GM18870 (cell line): Measurements from ENCODE around the gene THOC6.

Experiments
- ATAC-seq: cut with Tn5 transposase; IDR thresholded peaks from one replicate; pipeline ENCODE4 v1.9.1; 2021; ENCODE audit warnings: moderate library complexity; ENCODE audit not compliant: unreplicated experiment

Gene THOC6

DNA sequence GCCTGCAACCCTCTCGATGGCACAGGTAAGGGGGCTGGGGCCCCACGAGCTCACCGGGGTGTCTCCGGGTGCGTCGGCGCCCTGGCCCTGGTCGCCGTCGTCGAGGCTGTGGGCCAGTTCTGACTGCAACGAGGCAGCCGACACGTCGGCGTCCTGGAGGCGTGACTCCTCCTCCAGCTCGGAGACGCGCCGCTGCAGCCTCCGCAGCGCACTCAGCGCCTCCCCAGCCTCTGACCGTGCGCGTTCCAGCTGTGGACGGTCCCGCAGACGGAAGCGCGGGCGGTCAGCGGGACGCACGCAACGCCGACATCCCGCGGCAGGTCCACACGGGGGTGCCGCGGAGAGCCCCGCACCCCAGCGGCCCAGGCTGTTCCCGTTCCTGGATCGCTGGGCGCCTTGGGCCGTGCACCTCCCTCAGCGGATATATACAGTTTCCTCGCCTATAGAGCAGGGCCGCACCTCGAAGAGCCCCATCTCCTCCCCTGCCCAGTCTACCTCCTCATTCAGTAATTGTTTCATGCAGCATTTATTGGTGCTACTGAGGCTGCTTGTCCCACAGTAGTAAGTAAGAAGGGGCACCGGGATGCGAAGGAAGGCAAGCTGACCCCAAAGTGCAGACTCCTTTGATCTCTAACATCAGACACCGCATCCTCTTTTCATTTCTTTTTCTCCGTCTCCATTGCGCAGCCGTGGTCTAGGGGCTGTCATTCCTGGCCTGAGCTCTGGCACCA, 5.8 kb downstream of the THOC6 start:
- ATAC-seq, result no peak

DNA sequence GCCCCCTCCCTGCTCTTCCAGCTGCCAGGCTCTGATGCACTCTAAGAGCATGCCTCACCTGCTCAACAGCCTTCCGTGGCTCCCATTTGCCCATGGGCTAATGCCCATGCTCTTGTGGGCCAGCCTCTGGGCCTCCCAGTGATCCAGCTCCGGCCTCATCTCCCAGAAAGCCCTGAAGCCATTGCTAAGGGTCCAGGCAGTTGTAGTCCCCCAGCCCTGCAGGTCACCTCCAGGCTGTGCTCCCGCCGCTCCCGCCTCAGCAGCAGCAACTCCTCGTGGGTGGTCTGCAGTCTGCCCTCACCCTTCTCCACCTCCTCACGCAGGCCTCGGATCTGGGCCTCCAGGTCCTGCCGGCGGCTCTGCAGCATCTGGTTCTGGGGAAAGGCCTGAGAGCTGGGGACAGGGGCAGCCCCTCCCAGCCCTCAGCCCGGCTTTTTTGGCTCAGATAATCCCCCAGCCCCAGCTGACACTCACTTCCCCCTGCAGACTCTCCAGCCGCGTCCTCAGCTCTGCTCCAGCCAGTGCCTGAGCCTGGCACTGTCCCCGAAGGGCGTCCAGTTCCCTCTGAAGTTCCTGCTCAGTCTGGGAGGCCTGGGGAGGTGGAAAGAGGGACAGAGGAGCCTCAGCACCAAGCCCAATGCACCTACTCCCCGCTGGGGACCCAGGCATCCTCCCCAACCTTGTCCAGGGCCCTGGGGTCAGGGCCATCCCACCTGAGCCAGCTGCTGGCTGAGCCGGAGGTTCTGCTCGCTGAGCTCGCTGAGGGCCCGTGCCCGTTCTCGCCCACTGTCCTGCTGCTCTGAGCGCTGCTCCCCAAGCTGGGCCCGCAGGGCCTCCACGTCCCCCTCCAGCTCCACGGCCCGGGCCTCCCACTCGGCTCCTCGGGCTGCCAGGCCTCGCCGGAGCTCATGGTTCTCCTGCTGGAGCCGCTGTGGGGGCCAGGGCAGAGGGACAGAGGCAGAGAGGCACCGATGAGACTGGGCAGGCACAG, 6.7 kb downstream of the THOC6 start:
- no peak for ATAC-seq

DNA sequence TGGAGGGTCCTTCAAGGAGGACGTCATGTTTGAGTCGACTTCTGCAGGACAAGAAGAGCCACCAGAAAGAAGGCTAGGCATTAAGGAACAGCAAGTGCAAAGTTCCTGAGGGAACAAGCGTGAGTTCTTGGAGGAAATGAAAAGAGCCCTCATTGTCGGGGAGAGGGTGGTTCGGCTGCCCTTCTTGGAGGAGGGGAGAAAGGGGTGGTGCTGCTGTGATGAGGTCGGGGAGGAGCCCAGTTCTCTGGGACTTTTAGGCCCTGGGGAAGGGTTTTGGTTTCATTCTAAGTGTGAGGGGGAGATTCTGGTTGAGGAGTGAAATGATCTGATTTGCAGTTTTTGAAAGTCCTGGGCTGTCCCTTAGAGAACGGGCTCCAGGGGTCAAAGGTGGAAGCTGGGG, 8.8 kb downstream of the THOC6 start:
- ATAC-seq, result no peak

DNA sequence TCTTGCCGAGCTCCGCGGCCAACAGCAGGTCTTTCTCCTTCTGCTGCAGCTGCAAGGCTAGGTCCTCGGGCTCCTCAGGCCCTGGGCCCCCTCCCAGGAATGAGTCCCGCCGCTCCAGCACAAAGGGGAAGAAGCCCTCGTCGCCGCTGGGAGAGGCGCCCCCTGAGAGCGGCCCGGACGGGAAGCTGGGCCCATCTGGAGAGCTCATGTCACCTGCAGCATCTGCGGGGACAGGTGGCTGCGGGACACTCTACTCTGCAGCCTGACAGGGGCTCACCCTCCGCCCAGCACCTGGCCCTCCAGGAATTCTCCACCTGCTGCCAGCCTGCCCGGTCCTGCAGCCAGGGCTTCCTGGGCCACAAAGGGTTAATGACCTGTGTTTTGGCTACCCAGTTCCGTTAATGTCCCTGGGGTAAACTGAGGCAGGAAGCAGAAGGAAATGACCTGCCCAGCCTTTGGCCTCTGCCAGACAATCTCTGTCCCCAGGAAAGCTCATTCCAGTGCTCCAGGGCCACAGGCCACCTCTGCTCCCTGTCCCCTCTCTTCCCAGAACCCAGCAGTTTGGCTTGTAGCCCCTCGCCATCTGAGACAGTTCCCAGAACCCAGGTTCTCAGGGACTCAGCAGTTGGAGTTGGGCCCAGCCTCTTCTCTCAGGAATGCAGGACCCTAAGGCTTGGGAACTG, 11.6 kb downstream of the THOC6 start:
- no peak for ATAC-seq

DNA sequence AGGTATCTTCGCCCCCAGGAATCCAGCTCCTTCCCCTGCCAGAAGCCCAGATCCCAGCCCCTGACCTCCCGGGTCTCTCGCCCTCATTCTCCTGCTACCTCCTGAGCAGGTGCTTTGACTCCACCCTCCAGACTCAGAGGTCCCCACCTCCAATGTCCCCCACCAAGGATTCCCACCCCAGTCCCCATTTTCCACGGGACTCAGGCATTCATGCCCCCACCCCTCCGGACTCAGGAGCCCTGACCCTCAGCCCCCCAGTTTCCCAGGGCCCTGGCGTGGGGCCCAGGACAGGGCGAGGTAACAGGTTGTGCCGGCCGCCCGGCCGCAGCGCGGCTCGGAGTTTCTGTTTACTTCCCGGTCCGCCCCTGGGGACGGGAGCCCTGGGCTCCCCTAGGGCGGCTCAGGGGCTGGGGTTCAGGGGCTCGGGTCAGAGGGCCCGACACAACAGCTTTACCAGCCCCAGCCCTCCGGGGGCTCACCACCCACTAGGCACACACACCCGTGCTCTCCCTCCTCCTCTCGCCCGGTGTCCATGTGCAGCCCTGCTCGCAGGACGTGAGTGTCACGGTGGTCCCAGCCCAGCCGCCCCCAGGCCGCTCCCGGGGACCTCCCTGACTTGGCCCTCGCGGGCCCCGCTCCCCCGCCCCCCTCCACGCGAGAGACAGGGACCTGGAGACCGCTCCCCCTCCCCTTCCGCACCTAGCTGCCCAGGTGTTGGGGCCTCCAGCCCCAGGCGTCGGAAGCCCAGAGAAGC, 12.3 kb downstream of the THOC6 start:
- ATAC-seq, result no peak

DNA sequence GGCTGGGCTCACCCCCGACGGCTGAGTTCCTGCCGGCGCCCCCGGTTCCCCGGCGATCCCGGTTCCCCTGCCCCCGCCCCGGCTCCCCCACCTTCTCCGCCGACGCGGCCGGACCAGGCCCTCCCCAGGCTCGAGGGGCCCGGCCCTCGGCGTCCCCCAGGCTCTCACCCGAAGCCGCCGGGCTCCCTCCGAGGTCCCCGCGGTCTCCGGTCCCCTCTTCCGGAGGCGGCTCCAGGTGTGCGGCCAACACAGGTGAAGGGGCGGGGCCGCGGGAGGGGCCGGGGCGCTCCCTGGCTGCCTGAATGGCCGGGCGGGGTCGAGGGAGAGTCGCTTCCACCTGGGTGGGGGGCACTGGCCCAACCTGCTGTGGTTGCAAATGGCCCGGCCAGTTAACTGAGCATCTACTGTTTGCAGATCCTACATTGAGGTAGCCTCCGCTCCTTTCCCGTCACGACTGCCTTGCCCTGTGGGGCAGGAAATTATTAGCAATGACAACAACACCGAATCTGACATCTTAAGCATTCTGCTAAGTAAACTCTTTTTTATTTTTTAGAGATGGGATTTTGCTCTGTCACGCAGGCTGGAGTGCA, 13.0 kb downstream of the THOC6 start, which contains the start of gene BICDL2:
TSS of gene BICDL2 (minus strand) at position 219 of the 590 bp plus-strand sequence. CDS start 1,448 bp downstream, outside the sequence.
- no peak for ATAC-seq

DNA sequence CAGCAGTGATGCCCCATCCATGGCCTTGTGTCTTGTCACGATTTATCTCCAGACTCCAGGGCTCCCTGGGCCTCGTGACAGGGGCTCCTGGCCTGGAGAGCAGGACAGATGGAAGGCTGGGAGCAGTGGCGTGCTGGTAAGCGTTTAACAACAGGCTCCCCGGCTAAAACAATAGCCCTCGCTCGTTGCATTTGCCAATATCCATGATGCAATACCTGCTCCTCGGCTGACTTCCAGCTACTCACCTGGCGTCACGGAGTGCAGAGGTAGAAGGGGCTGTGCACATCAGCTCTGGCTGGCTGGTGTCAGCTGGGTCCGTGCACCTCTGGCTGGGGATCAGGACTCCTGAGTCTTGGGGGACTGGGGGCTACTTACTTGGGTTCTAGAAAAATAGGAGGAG, 14.4 kb downstream of the THOC6 start:
- ATAC-seq, result no peak

DNA sequence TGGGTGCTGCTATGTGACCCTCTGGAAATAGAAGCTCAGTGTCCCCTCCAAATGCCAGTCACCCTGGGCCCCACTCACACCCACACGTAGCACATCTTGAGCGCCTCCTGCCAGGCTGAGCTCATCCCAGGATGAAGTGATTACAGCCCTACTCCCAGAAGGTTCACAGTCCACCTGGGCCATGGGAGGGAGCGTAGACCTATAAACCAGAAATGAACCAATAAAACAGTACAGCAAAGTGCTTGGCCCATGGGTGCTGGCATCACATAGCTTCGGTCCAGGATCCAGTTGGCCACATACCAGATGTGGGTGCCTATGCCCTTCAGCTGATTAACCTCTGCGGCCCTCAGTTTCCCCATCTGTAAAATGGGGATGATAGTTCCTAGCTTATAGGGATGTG, 15.1 kb downstream of the THOC6 start:
- ATAC-seq, result no peak

DNA sequence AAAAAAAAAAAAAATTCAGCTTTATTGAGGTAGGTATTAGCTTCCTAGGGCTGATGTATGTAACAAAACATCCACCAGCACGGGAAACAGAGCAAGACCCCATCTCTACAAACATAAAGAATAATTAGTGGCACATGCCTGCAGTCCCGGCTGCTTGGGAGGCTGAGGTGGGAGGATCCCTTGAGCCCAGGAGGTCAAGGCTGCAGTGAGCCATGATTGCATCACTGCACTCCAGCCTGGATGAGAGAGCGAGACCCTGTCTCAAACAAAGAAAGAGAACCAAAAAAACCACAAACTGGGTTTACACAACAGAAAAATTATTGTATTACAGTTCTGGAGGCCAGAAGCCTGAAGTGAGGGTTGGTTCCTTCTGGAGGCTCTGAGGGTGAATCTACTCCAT, 18.5 kb downstream of the THOC6 start:
- no peak for ATAC-seq

DNA sequence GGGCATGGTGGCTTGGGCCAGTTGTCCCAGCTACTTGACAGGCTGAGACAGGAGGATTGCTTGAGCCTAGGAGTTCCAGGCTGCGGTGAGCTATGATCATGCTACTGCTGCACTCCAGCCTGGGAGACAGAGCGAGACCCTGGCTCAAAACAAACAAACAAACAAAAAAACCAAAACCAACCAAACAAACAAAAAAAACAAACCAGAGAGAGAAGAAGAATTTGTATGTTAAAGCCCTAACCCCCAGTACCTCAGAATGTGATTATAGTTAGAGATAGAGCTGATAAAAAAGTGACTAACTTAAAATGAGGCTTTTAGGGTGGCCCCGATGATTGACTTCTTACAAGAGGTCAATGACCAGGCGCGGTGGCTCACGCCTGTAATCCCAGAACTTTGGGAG, 20.9 kb downstream of the THOC6 start:
- no peak for ATAC-seq

DNA sequence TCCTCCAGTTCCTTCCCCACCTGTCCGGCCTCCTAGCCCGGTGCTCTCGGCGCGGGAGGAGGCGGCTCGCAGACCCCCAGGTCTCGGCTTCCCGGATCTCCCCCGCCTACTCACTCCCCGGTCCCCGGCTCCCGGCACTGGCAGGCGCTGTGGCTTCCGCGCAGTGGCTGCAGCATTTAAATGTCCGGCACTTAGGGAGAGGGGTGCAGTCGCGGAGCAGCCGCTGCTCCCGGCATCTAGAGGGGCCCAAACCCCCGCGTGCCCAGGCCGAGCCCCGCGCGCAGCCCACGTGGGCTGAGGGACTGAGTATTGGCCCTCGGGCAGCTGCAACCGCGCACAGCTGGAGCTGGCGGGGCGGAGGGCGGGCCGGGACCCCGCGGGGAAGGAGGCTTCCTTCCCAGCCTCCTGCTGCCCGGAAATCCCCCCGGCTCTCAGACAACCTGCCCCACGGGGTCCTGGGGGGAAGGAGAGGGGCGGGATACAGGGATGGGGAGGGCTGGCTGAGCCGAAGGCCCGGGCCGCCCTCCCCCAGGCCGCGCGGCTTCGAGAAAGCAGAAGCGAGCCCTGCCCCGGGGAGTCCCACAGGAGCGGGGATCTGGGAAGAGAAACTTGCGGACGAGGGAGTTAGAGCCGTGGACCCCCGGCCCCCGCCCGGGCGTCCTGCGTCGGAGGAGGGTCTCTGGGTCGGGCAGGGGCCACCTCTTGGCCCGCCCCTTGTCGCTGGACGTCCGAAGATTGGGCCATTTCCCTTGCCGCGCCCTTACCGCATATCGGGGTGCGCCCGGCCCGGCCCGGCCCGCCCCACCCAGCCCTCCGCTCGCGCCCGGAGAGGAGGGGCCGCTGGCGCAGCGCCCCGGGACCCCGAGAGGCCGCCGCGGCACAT, 22.2 kb downstream of the THOC6 start, which contains the start of gene MMP25:
TSS of gene MMP25 (plus strand) at position 804 of the 883 bp plus-strand sequence. CDS start 357 bp downstream, outside the sequence.
- no peak for ATAC-seq

DNA sequence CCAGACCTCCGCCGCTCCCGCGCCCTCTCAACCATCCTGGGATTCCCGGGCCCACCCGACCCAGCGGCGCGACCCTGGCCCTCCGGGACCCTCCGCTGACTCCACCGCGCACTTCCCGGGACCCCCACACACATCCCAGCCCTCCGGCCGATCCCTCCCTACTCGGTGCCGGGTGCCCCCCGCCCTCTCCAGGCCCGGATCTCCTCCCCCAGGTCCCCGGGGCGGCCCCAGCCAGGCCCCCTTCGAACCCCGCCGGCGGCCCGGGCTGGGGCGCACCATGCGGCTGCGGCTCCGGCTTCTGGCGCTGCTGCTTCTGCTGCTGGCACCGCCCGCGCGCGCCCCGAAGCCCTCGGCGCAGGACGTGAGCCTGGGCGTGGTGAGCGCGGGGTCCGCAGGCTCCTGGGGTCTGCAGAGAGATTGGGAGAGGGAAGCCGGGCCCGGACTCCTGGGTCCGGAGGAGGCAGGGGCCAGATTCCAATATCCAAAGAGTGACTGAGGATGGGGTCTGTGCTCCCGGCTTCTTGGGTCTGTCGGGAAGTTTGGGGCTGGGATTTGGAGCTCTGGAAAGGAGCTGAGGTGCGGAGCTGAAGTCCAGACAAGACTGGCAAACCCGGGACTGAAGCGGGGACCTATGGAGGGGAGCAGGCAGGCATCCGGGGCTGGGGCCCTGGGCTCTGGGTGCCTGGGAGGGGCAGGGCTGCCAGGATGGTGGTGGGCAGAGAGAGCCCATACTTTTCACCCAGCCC, 23.0 kb downstream of the THOC6 start:
- ATAC-seq, result no peak

DNA sequence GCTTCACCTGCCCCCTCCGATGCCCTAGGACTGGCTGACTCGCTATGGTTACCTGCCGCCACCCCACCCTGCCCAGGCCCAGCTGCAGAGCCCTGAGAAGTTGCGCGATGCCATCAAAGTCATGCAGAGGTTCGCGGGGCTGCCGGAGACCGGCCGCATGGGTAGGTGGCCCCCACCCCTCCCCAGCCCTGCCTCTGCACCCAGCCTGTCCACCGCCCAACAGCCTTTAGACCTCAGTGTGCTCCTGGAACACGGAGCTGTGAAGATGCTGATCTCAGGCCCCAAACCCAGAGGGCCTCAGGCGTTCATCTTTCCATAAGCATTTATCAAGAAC, 23.5 kb downstream of the THOC6 start:
- no peak for ATAC-seq

DNA sequence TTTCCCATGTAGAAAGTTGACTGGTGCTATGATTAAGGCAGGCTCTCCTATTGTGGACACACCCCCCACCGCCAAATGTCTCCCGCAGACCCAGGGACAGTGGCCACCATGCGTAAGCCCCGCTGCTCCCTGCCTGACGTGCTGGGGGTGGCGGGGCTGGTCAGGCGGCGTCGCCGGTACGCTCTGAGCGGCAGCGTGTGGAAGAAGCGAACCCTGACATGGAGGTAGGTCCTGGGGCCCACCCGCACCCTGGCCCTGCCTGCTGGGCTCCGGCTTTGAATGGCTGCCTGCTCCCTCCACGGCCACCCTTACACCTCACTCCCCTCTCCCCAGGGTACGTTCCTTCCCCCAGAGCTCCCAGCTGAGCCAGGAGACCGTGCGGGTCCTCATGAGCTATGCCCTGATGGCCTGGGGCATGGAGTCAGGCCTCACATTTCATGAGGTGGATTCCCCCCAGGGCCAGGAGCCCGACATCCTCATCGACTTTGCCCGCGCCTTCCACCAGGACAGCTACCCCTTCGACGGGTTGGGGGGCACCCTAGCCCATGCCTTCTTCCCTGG, 26.2 kb downstream of the THOC6 start:
- no peak for ATAC-seq

DNA sequence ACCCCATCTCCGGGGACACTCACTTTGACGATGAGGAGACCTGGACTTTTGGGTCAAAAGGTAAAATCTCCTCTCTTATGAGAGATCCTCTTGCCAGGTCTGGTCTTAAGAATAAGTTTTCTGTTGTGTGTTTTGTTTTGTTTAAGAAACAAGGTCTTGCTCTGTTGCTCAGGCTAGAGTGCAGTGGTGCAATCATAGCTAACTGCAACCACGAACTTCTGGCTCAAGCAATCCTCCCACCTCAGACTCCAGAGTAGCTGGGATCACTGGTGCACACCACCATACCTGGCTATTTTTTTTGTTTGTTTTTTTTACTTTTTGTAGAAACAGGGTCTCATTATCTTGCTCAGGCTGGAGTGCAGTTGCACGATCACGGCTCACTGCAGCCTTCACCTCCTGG, 26.7 kb downstream of the THOC6 start:
- ATAC-seq, result no peak

DNA sequence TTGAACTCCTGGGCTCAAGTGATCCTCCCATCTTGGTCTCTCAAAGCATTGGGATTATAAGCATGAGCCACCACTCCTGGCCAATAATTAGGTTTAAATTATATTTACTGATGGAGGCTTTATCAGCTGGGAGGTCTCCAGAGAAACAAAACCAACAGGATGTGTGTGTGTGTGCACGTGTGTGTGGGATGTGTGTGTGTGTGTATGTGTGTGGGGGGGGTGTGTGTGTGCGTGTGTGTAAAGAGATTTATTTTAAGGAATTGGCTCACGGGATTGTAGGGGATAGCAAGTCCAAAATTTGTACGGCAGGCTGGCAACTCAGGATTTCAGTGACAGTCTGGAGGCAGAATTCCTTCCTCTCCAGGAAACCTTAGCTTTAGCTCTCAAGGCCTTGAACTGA, 27.2 kb downstream of the THOC6 start:
- no peak for ATAC-seq

DNA sequence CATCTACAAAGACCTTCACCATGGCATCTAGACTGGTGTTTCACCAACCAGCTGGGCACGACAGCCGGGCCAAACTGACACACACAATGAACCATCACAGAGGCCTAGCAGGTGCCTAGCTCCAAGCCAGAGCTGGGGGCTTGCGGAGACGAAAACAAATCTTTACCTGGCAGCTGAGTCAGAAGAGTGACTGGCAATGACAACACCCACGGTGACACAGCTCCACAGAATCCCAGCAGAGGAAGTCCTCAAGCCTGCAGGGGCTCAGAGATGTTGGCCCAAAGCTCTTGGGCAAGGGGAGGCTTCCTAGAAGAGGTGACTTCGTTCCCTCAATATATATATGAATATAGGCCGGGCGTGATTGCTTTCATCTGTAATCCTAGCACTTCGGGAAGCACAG, 27.7 kb downstream of the THOC6 start:
- ATAC-seq, result no peak
